HS-5 (cell line): Measurements from ENCODE around the gene C2CD4D.

Experiments
- DNase-seq: peaks from one replicate; pipeline ENCODE4 v3.0.0-alpha.2; 2012; ENCODE audit warnings: low read depth

C2CD4D gene

GRCh38 chr1:151834239-151834638 lies 5.4 kb downstream of the C2CD4D start:
- no peak for DNase-seq

GRCh38 chr1:151833172-151833900 lies 6.3 kb downstream of the C2CD4D start:
- DNase-seq, result no peak

DNA sequence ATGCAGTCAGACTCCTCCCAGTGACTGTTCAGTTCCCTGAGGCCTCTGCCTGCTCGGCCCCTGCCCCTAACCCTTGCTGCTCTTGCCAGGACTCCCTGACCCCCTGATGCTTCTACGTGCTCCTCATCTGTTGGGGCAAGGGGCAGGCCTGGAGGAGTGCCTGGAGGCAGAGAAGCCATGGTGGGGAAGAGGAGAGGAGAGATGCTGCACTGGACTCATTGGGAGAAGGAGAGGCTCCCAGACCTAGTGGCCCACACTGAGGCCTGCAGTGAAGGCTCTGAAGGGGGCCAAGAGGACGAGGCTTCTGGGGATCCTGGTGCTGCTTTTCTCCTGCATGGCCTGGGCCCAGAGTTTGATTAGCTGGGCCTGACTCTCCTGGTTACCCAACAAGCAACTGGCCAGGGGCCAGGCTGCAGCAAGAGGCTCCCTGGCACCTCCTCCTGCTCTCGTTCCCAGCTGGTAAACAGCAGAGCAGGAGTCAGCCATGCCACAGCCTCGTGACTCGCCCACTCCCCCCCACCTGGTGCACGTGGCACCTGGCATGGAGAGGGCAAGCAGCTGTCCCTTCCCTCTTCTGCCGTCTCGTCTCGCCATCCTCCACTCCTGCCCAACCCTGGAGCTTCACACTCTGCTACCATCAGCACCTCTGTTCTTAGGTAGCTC lies 7.2 kb downstream of the C2CD4D start:
- peak; percentile 23 for DNase-seq

DNA sequence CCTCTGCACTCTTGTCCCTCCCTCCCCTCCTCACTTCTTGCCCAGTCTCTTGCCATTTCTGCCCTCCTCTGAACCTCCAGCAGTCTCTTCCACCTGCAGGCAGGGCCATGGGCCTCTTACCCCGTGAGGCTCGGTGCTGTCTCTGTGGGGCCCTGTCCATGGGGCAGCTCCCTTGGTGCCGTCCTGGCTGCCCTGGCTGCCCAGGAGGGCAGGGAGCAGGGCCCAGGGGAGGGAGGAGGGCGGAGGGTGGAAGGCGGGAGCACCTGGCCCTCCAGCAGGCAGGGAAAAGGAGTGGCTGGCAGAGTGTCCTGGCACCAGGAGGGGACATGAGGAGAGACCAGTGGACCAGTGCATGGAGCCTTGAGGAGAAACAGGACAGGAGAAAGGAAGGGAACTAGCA lies 8.0 kb downstream of the C2CD4D start, which contains the start of gene RORC:
RORC (minus strand) TSS at position 198 of the 400 bp plus-strand sequence; CDS start at position 160, 38 bp downstream.
- DNase-seq, result no peak

GRCh38 chr1:151831256-151831591 lies 8.4 kb downstream of the C2CD4D start:
- DNase-seq, result no peak

DNA sequence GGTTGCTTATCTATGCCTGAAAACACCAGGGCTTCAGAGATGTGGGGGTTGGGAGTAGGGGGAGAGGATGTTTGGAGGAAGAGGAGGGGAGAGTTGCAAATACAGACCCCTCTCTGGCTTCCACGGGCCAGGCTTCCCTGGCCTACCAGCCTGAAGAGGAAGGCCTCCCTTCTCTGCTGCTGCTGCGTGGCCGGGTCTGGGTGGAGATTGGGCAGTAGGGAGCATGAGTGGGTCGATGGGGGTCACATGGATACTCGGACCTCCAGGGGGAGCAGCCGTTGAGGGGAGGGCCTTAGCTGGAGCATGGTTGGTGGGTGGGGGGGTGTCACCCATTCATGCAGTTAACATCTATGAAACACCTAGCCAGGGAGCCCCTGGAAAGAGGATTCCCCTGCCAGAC lies 9.6 kb downstream of the C2CD4D start:
- no peak for DNase-seq

GRCh38 chr1:151829352-151830046 lies 10.1 kb downstream of the C2CD4D start:
- DNase-seq, result no peak

DNA sequence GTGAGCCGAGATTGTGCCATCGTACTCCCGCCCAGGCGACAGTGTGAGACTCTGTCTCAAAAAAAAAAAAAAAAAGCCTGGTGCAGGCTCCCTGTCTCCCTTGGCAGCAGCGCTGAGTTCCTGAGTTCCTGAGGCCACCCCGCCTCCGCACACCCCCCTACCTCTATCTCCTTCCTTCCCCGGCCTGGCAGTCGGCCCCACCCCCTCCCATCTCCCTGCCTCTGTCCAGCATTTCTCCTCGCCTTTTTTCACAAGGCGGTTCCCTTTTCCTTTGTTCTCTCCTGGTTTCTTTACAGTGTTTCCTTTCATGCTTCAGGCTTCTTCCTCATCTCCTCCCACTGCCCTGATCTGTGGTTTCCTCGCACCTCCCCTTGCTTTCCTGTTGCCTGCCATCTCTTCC lies 10.7 kb downstream of the C2CD4D start:
- DNase-seq, result no peak

- no peak for DNase-seq
These were observed 11.8 kb downstream of the C2CD4D start for GRCh38 chr1:151827853-151828252.

DNA sequence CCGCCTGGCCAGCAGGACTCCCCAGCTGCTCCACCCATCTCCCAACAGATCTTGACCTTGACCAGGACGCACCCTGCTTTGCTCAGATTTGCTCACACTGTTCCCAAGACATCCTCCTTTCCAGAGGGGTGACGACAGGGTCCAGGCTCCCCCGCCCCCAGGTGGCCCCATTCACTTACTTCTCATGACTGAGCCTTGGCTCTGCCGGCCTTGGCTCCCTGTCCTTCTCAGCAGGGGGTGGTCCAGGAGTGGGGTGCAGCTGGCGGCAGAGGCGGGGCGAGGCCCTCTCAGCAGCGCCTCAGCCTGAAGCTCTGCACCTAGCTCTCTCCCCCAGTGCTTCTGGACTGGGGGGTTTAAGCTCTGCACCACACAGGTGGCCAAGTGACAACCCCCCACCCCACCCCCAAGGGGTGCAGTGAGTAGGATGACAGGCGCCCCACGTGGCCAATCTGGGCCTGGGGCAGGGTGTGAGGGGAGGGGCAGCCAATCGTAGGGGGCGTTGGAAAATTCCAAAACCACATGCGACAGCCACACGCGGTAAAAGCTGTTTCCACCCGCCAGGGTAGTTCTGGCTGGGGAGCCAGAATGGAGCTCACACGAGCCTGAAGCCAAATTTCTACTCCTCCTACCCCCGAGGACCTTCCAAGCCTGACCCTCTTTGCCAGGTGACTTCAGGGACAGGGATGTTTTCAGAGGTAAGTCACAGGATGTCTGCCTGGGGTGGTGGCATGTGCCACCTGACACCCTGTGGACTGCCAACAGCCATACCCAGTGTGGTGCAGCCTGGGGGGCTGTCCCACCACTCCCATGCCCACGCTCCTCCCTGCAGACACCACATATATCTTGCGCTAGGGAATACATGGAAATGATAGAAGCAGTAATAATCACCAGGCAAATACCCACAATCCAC lies 13.6 kb downstream of the C2CD4D start:
- DNase-seq, result no peak

DNA sequence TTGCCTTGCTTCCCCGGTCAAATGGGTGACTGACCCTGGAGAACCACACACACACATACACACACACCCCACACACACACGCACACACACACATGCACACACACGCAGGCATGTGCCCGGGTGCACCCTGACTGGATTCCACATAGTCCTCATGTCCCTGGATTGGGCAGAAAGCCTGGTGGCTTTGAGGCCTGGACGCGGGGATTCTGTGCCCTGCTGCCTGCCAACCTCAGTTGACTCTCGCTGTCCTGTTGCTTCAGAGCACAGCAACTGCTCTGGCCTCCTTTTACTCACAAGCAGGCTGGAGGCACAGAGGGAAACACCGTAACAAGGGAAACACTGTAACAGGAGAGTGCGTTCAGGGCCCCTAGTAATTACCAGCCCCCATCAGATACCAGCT lies 14.4 kb downstream of the C2CD4D start:
- no peak for DNase-seq

DNA sequence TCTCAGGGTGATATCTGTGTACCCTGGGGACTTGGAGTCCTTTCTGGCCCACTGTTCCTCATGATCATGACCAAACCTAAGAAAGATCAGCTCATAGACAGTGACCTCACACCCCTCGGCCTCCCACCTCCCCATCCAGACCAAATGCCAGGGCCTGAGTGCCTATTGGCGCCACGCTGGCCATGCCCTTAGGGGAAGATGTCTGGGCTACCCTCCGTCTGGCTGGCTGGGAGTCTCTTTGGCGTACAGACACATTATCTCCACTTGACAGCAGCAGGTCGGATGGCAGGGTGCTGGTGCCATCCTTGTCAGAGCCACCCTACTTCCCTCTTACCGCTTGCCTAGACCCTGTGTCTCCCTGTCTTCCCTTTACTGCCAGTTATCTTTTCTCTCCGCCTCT lies 16.4 kb downstream of the C2CD4D start:
- DNase-seq, result no peak

- DNase-seq, result no peak
These were observed 17.2 kb downstream of the C2CD4D start for GRCh38 chr1:151822404-151822803.

GRCh38 chr1:151820940-151821339 lies 18.7 kb downstream of the C2CD4D start:
- no peak for DNase-seq

- no peak for DNase-seq
These were observed 19.5 kb downstream of the C2CD4D start for GRCh38 chr1:151819976-151820623.

- DNase-seq, result no peak
These were observed 20.3 kb downstream of the C2CD4D start for GRCh38 chr1:151819227-151819835.

DNA sequence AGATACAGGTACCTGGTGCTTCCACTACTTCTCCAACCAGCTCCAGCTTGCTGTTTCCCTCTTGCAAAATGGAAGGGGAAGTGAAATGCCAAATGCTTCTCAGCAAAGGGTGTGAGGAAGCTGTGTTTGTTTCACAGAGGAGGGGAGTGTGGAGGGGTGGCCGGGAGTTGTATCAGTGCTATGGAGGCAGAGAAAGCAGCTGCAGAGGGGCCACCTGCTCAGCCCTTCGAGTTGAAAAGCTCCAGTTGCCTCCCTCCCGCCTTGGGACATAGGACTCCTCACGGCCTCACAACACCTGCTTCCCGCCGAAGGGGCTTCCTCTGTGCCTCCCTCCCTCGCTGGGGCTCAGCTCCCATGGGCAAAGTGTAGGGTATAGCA lies 22.3 kb downstream of the C2CD4D start:
- DNase-seq, result no peak

DNA sequence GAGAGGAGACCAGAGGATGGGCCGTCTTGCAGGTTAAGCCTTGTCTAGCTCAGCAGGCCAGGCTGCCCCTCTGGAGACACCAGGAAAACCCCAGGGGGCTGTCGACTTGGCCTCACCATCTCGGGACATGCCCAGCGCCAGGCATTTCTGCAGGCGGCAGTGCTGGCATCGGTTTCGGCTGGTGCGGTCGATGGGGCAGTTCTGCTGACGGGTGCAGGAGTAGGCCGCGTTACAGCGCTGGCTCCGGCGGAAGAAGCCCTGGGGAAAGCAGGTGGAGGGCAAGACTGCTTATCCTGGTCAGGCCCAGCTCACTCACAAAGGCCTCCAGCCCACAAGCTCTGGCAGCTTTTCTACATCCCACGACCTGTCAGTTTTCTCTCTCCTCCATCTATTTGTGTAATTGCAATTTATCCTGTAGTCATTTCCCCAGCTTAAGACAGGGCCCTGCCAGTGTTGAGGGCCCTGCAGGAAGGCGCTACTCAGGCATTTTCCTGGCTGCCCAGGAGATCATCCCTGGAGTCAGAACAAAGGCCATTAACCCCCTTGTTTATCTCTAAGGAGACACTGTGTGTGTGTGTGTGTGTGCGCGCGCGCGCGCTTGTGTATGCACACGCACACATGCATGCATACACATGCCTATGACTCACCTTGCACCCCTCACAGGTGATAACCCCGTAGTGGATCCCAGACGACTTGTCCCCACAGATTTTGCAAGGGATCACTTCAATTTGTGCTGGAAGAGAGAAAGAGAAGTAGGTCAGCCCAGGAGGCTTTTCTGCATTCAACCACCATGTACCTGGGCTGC lies 22.9 kb downstream of the C2CD4D start:
- no peak for DNase-seq

DNA sequence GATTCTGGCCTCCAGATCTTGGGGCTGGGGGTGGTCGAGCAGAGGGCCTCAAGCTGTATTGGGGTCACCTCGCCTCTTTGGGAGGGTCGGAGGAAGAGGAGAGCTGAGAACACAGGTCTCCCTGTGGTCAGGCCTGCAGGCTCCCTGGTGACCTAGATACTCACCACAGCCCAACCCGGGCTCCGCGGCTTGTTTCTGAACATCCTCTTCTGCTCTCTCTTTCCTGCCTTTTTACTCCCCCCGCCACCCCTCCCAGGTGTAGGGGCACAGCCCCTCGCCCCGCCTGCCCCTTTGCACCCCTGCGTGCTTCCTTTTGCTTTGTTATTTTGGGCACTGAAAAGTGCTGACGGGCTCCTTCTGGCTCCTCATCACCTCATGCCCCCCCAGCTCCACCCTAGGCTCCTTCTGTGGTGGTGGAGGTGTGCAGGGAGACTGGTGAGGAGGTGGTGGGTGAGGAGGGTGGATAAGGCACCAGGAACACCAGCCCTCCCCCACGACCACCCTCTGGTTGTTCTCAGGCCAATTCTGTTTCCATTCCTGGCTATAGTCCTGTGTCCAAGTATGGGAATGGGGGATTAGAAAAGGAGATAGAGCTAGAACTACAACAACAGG lies 23.8 kb downstream of the C2CD4D start:
- DNase-seq, result no peak

DNA sequence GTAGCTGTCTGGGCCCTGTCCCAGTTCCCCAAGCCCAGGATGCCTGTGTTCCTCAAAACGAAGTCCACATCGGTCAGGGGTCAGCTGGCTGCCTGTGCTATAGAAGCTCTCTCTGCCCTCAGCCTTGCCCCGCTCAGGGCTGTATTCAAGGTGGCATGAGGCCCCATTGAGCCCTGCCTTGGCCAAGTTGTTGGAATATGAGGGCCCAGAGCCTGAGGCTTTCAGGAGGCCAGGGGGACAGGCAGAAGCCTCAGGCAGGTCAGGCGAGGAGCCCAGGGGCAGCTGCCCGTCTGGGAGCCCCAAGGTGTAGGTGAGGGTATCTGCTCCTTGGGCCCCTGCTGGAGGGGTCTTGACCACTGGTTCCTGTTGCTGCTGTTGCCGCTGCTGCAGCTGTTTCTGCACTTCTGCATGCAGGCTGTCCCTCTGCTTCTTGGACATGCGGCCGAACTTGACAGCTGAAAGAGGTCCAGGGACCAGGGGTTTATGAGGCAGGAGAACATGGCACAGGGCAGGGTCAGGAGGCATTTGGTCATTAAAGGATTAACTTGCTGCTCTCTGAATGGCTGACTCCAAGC lies 24.6 kb downstream of the C2CD4D start:
- DNase-seq, result no peak
